H1 (cell line): ENCODE data around the gene CCDC83. TPM values are rescaled to one million over a fixed set of nuclear protein-coding genes. Genes with fewer than 3 reads are reported as not detected.

Source experiments
- CBX8 ChIP-seq: fragments of 300-800, 300-1000 bp; sonication (generic); IDR thresholded peaks from 2 replicates; pipeline ENCODE4 v1.7.1; 2016; ENCODE audit warnings: low read depth, low read length, borderline replicate concordance
- polyA plus RNA-seq, 7 experiments: library from polyadenylated mRNA; depleted of rRNA in 3 of 7; stranded (reverse) in 5 of 7; unstranded in 2 of 7; fragments of >200 nt in 5 of 7; fragments of 200-250 nt in 2 of 7; gene quantifications; 1 replicate in 5 of 7; 2 replicates in 1 of 7; 4 replicates in 1 of 7; pipeline versions ENCODE4 v1.2.1 to v1.2.3, GENCODE V29; 2011 to 2013; ENCODE audit warnings: missing spikeins in 2 of 7, mixed read lengths in 2 of 7
- total RNA-seq: library from RNA; stranded (reverse); fragmentation: NEBNext Ultra II Directional; extraction: Animal tissue kit (Norgen Biotek cat#: 25700); gene quantifications from 2 replicates; pipeline ENCODE4 v1.2.1, GENCODE V29; 2021

CCDC83 gene
- total and polyA plus RNA-seq, 2 of the 8 experiments (the other 6 are each of a cell fraction or from before 2014, with no cell fraction given), result not detected

- TF ChIP-seq CBX8, result no peak
- TF ChIP-seq, all 59 proteins: peak for 0
These were observed 26.6 kb upstream of the CCDC83 start (continued) for GRCh38 chr11:85828640-85828978.
